Hematopoietic multipotent progenitor cell treated with erythropoietin and hydrocortisone succinate and interleukin-3 and kit ligand, for 4 days (in vitro differentiated cells): ENCODE results near the gene ICAM5.
"Not testable (repeated sequence)": the region's sequence is repeated elsewhere in the genome, so short reads cannot be mapped to it uniquely, and the experiment has no call there.

Experiments used
- DNase-seq: peaks from one replicate; pipeline ENCODE4 v3.0.0-alpha.2; 2015

Gene ICAM5

GRCh38 chr19:10321417-10321797 lies 31.7 kb downstream of the ICAM5 start:
- DNase-seq: no peak

GRCh38 chr19:10321874-10322835 lies 32.4 kb downstream of the ICAM5 start:
- no peak for DNase-seq

- DNase-seq: no peak
These were observed 36.0 kb downstream of the ICAM5 start for GRCh38 chr19:10325732-10326131.

- DNase-seq: no peak
These were observed 38.0 kb downstream of the ICAM5 start for GRCh38 chr19:10327793-10328192.

GRCh38 chr19:10328558-10329429 lies 39.0 kb downstream of the ICAM5 start:
- DNase-seq: no peak

GRCh38 chr19:10329555-10329954 lies 39.8 kb downstream of the ICAM5 start:
- DNase-seq: no peak

GRCh38 chr19:10332158-10332964 lies 42.6 kb downstream of the ICAM5 start:
- no peak for DNase-seq

- DNase-seq: peak; percentile 99
These were observed 43.4 kb downstream of the ICAM5 start, which contains the start of gene RAVER1 for GRCh38 chr19:10332965-10333757. Gene RAVER1, minus strand, starts transcription at chr19:10333529. Its CDS starts 22 bp downstream, at chr19:10333507.

- no peak for DNase-seq
These were observed 44.2 kb downstream of the ICAM5 start for GRCh38 chr19:10333758-10334587.

GRCh38 chr19:10334588-10335351 lies 45.0 kb downstream of the ICAM5 start:
- peak; percentile 77 for DNase-seq

- DNase-seq: no peak
These were observed 45.7 kb downstream of the ICAM5 start for GRCh38 chr19:10335352-10335985.

GRCh38 chr19:10336725-10337124 lies 47.0 kb downstream of the ICAM5 start:
- not testable (repeated sequence) for DNase-seq

GRCh38 chr19:10338940-10339339 lies 49.2 kb downstream of the ICAM5 start:
- no peak for DNase-seq

- DNase-seq: peak; percentile 87
These were observed 49.7 kb downstream of the ICAM5 start, which contains the start of gene ICAM3 for GRCh38 chr19:10339380-10339960. Gene ICAM3, minus strand, starts transcription at chr19:10339624. Its CDS starts 10 bp downstream, at chr19:10339614.

- no peak for DNase-seq
These were observed 50.2 kb downstream of the ICAM5 start for GRCh38 chr19:10339977-10340376.

GRCh38 chr19:10343495-10343894 lies 53.7 kb downstream of the ICAM5 start:
- DNase-seq: no peak

GRCh38 chr19:10344780-10345179 lies 55.0 kb downstream of the ICAM5 start:
- no peak for DNase-seq
